HL-60 (cell line): ENCODE data around the gene PIH1D1.

Experiments used
- DNase-seq, 2 experiments: peaks; one replicate each; pipeline ENCODE4 v3.0.0-alpha.2; 2010 to 2020; ENCODE audit warnings: low read depth in 1 of 2, low spot score in 1 of 2
- H3K27ac ChIP-seq: fragments of 250-450 bp; sonication (Bioruptor Pico); replicated peaks from 2 replicates; pipeline ENCODE4 v1.5.1; 2020; ENCODE audit warnings: mild to moderate bottlenecking, moderate library complexity
- H3K27me3 ChIP-seq: fragments of 250-450 bp; sonication (Bioruptor Pico); 2 replicates; pipeline ENCODE4 v1.5.1; 2021; ENCODE audit warnings: mild to moderate bottlenecking, moderate library complexity; ENCODE audit not compliant: insufficient read depth, poor library complexity, severe bottlenecking
- H3K4me3 ChIP-seq: replicated peaks from 2 replicates; pipeline ENCODE4 v1.5.1; 2011; ENCODE audit warnings: mild to moderate bottlenecking, control low read depth, low read length; ENCODE audit not compliant: insufficient read depth
- GABPA ChIP-seq: IDR thresholded peaks from 2 replicates; pipeline ENCODE4 v1.6.1; 2012; ENCODE audit warnings: low read depth
- POLR2AphosphoS5 ChIP-seq: IDR thresholded peaks from 2 replicates; pipeline ENCODE4 v1.6.1; 2012; ENCODE audit warnings: low read depth
- SPI1 ChIP-seq: IDR thresholded peaks from 2 replicates; pipeline ENCODE4 v1.6.1; 2012; ENCODE audit warnings: low read depth, mild to moderate bottlenecking, borderline replicate concordance
- TF ChIP-seq, protein P1 (sequence below): IDR thresholded peaks from one replicate; pipeline ENCODE4 v1.5.1; 2011; ENCODE audit warnings: low read length, control low read depth, inconsistent platforms; ENCODE audit not compliant: insufficient read depth
- TF ChIP-seq, protein P2 (sequence below): IDR thresholded peaks from 2 replicates; pipeline ENCODE4 v1.6.1; 2012; ENCODE audit warnings: low read depth; ENCODE audit not compliant: insufficient replicate concordance

Gene PIH1D1

DNA sequence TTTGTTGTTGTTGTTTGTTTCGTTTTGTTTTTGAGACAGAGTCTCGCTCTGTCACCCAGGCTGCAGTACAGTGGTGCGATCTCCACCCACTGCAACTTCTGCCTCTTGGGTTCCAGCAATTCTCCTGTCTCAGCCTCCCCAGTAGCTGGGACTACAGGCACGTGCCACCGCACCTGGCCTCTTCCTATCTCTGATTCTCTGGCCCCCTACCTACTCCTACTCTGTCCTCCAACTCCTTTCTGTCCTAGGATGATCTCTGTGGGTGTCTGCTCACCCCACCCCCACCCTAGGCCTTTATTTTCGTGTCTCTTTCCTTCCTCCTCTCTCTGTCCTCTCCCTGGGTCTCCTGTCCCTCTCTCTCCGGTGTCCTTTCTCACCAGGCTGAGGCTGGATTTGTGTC, 1.2 kb downstream of the PIH1D1 start:
- no peaks in the 10 kb centered on the region for H3K27me3 ChIP-seq
- no peak for TF ChIP-seq POLR2AphosphoS5
- no peak for TF ChIP-seq SPI1
- no peak for TF ChIP-seq GABPA
- TF ChIP-seq, protein P1, sequence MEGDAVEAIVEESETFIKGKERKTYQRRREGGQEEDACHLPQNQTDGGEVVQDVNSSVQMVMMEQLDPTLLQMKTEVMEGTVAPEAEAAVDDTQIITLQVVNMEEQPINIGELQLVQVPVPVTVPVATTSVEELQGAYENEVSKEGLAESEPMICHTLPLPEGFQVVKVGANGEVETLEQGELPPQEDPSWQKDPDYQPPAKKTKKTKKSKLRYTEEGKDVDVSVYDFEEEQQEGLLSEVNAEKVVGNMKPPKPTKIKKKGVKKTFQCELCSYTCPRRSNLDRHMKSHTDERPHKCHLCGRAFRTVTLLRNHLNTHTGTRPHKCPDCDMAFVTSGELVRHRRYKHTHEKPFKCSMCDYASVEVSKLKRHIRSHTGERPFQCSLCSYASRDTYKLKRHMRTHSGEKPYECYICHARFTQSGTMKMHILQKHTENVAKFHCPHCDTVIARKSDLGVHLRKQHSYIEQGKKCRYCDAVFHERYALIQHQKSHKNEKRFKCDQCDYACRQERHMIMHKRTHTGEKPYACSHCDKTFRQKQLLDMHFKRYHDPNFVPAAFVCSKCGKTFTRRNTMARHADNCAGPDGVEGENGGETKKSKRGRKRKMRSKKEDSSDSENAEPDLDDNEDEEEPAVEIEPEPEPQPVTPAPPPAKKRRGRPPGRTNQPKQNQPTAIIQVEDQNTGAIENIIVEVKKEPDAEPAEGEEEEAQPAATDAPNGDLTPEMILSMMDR: no peak
- TF ChIP-seq, protein P2, sequence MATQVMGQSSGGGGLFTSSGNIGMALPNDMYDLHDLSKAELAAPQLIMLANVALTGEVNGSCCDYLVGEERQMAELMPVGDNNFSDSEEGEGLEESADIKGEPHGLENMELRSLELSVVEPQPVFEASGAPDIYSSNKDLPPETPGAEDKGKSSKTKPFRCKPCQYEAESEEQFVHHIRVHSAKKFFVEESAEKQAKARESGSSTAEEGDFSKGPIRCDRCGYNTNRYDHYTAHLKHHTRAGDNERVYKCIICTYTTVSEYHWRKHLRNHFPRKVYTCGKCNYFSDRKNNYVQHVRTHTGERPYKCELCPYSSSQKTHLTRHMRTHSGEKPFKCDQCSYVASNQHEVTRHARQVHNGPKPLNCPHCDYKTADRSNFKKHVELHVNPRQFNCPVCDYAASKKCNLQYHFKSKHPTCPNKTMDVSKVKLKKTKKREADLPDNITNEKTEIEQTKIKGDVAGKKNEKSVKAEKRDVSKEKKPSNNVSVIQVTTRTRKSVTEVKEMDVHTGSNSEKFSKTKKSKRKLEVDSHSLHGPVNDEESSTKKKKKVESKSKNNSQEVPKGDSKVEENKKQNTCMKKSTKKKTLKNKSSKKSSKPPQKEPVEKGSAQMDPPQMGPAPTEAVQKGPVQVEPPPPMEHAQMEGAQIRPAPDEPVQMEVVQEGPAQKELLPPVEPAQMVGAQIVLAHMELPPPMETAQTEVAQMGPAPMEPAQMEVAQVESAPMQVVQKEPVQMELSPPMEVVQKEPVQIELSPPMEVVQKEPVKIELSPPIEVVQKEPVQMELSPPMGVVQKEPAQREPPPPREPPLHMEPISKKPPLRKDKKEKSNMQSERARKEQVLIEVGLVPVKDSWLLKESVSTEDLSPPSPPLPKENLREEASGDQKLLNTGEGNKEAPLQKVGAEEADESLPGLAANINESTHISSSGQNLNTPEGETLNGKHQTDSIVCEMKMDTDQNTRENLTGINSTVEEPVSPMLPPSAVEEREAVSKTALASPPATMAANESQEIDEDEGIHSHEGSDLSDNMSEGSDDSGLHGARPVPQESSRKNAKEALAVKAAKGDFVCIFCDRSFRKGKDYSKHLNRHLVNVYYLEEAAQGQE: no peak
- no peak for DNase-seq
- peak overlapping the region; percentile 78 for H3K4me3 ChIP-seq
- H3K27ac ChIP-seq: peak overlapping the region; percentile 86

- Histone ChIP-seq H3K4me3 (no peak overlapping the region), H3K27me3 (no peaks in the 10 kb centered on the region), H3K27ac (no peak overlapping the region)
- no peak for DNase-seq
- TF ChIP-seq, protein P1: no peak
- TF ChIP-seq SPI1 (no peak), POLR2AphosphoS5 (no peak), GABPA (no peak)
- TF ChIP-seq, protein P2: no peak
These were observed 3.2 kb downstream of the PIH1D1 start for GRCh38 chr19:49448432-49448786.

DNA sequence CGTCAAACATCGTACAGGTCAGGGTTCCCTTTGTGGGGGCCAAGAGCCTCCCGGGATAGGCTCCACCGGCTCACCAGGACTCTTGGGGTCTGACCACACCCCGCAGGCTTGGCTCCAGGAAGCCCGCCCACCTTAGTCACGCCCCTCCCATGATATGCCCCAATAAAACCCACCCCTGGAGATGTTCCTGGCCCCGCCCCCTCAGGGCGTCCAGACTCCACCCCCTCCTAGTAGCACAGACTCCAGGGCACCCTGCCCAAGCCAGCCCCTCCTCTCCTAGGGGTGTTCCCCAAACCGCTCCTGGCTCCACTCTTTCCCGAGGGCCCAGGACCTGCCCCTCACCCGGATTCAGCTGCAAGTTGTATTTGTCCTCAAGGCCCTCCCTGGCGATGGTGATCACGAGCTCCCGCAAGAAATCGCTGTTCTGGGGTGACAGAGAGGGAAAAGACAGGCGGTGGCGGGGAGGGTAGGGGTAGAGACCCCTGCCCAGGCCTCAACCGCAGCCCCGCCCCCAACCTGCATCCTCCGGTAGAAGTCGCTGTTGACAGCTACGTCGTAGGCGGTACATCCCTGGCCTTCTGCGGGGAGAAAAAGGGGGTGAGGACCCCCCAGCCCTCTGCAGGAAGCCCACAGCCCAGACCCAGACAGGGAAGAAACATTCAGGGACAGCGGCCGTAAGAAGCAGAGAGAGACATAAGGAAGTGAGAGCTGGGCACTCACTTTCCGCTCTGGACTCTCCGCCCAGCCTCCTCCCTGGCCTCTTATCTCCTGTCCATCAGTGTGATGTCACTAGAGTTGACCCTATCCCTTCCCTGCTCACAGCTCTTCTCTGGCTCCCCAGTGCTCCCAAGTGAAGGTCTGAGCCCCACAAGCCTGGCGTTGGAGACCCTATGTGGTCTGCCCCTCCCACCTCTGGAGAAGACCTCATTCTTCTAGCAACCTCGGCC, 3.9 kb downstream of the PIH1D1 start:
- H3K4me3 ChIP-seq: no peak overlapping the region
- no peaks in the 10 kb centered on the region for H3K27me3 ChIP-seq
- no peak overlapping the region for H3K27ac ChIP-seq

More for the DNA sequence above, 3.9 kb downstream of the PIH1D1 start:
- TF ChIP-seq GABPA: no peak
- no peak for TF ChIP-seq SPI1
- TF ChIP-seq, protein P1: no peak
- no peak for TF ChIP-seq POLR2AphosphoS5
- TF ChIP-seq, protein P2: no peak
- no peak for DNase-seq
